ENCODE measurements around the gene MAST4.

MAST4 gene

DNA sequence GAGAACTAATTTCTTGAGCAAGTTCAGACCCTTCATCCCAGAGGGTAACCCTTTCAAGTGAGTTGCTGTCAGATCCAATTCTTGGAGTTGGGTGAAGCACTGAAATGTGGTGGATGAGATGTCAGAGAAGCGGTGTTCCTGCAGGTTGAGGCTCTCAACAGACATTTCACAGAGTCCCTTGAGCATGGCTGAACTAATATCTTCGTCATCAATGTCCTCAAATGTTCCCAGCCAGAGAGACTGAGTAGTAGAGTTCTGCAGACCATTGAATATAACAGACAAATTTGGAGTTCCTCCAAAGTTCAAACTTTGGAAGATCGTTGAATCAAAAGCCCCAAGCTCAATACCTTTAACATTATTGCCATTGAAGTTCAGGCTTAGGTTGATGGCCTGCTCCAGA lies 587.7 kb downstream of the MAST4 start:
- no peak overlapping the region for H3K27ac ChIP-seq

DNA sequence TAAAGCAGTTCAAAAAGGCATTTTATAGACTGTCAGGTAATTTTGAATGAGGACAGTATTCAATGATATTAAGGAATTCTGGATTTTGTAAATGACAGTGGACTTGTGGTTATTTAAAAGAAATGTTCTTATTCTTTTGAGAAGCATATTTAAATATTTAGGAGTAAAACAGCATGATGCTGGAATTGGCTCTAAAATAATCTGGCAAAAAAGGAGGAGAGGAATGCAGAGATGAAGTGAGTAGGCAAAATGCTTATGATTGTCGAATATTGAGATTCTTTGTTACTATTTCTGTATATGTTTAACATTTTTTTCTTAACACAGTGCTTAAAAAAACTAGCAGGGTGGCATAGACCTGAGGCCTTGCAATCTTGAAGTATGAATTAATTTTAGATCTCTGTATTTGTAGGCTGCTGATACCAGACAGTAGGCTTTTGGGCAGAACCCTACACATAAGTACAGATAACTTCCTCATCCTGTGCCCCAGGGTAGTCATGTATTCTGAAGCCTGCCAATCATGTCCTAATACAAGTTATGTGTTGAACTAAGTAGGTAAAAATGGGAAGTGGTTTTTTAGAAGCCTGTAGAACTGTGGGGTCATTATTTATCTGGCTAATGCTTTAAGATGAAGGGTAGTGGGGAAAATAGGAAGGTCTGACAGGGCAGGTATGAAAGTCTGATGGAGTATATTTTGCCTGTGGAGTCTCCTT lies 591.0 kb downstream of the MAST4 start:
- H3K27ac ChIP-seq, result no peak overlapping the region
- DNase-seq (ENCODE audit: low read depth, low spot score), result no peak

More for the DNA sequence above, 587.7 kb downstream of the MAST4 start:
- no peak for DNase-seq (ENCODE audit: low read depth, low spot score)

DNA sequence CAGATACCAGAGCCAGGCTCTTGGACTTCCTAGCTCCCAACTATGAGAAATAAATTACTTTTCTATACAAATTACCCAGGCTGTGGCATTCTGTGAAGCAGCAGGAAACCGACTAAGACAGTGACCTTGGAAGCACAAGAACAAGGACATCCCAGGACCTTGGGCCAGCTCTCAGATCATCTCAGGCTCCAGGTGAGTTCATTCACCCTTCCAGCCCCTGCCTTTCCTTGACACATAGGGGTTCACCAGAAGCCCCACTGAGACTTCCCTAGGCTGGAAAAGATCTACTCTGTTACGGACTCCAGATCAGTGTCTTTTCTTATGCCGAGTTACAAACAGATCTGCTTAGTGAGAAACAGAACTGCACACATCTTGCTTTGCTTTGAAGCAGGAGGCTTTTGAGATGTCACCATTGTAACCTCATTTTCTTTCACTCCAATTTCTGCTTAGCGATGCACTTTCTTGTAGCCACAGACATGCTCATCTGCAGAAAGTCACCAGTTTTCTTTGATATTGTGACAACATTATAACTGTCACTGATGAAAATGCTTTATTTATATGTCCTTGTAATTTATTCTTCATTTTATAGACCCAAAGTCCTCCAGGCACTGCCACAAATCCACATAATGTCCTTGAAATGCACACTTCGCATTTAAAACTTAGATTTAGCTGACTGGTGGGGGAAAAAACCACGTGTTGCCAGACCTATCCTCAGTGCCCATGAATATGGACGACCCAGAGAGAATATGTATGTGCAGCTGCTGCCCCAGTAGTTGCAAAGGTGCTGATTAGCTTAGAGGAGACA lies 592.3 kb downstream of the MAST4 start:
- no peak for DNase-seq (ENCODE audit: low read depth, low spot score)
- H3K27ac ChIP-seq, result no peak overlapping the region

DNA sequence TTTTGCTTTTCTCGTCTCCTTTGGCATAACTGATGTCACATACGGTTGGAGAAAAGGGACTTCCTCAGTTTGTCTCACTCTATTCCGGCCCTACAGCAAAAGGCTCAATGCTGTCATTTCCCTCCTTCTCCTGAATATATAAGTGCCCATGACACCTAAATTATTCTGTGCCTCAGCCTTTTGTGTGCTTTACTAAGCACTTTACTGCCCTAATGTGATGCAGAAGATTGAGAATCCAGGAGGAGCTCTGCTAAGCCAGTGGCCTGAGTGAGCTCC lies 592.8 kb downstream of the MAST4 start:
- no peak for DNase-seq (ENCODE audit: low read depth, low spot score)
- H3K27ac ChIP-seq, result no peak overlapping the region

DNA sequence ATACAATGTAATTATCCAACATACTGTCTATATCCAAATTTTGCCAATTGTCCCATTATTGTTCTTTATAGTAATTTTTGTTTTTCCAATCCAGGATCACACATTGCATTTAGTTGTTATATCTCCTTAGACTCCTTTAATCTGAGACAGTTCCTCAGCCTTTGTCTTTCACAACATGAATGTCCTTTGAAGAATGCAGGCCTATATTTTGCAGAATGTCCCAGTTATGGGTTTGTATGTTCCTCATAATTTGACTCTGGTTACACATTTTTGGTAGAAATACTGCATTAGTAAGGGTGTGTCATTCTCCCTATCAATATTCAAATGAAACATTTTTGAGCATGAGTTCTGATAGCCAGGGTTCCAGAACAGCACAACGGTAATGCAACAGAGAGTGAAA lies 593.7 kb downstream of the MAST4 start:
- no peak overlapping the region for H3K27ac ChIP-seq
- no peak for DNase-seq (ENCODE audit: low read depth, low spot score)

DNA sequence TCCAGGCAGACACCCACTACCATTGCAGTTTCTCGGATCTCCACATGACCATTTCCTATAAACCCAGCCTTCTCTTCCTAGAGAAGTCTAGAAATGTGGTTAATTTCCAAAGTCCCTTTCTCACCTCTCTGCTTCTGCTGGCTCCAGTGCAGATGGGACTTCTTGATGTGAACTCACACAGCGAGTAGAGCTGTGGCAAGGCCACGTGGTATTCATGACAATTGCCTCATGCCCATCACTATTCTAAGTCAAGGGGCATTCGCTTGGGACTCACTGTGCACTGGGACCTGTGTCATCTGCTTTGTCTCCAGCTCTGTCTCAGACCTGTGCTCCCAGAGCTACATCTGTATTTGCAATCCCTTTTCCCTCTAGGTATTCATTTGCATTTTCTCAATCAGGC lies 594.2 kb downstream of the MAST4 start:
- H3K27ac ChIP-seq, result no peak overlapping the region
- DNase-seq (ENCODE audit: low read depth, low spot score), result no peak

DNA sequence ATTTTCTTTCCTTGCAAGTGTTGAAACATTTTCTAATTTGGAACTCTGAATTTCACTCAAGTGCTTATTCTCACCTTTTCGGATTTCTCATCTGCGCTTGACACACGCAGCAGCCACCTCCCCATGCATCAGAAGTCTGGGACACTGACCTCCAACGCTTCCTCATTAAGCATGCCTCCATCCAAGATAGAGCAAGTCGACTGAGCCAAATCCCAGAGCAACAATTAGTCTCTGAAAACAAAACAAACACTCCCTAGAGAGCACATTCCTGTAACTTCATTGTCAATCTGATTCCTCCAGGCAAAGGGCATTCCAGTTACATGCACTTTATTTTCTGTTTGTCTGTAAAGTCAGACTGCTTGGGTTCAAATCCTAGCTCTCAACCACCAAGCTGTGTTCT lies 594.7 kb downstream of the MAST4 start:
- H3K27ac ChIP-seq, result no peak overlapping the region
- DNase-seq (ENCODE audit: low read depth, low spot score), result no peak

DNA sequence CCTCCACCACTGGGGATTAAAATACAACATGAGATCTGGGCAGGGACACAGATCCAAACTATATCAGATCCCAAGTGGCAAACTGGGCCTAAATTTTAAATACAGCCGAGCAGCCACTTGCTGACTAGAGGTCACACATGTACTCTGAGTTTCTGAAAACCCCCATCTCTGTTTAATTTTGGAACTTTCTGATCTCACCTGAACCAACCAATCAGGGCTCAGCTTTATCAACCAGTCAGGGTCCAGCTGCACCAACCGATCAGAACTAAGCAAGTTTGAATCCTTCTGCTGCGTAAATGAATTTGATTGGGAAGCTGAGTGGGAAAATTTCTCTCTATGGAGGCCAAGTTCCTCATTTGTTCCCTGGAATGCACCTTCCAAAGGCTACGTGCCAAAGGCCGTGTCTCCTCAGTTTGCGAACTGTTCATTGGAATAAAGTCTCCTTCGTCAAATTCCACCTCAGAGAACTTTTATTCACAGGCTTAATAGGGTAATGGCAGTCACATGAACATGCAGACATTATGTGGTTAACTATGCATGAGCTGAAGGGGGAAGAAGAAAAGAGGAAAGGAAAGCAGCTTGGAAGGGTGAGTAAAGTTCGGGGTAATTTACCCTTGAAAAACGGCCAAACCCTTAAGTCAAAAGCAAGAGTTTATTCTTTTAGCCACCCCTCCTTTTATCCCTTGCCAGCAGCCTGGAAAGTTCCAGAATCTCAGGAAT lies 596.7 kb downstream of the MAST4 start:
- no peak for DNase-seq (ENCODE audit: low read depth, low spot score)
- H3K27ac ChIP-seq, result no peak overlapping the region

DNA sequence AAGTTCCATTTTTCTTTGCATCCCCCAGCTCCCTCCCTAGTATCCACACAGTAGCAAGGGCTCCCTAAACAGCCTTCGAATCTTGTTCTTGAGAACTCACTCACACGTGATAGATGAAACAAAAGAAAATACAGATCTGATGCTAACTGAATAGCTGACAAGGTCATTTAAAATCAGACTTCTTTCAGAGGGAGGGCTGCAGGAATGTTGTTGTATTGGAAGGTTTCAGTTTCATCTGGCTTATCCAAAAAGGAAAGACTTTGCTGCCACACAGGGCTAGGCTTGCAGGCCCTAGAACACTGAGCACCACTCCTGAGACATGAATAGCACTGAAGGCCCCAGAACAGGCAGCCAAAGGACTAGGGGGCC lies 597.2 kb downstream of the MAST4 start:
- no peak overlapping the region for H3K27ac ChIP-seq
- no peak for DNase-seq (ENCODE audit: low read depth, low spot score)

DNA sequence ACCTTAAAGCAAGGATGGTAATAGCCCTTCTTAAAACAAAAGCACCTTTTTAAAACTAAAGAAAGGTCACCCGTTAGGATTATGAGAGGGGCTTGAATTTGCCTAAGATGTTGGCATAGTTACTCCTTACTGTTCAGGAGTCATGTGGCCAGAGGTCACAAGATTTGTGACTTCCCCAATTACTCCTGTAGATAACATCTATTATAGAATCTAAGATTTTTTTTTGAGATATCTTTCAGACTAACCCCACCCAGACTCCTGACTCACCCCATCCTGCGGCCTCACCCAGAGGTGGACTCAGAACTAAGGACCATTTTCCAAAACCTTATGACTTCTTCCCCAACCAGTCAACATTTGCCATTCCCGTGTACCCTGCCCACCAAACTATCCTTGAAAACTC lies 598.0 kb downstream of the MAST4 start:
- no peak for DNase-seq (ENCODE audit: low read depth, low spot score)

DNA sequence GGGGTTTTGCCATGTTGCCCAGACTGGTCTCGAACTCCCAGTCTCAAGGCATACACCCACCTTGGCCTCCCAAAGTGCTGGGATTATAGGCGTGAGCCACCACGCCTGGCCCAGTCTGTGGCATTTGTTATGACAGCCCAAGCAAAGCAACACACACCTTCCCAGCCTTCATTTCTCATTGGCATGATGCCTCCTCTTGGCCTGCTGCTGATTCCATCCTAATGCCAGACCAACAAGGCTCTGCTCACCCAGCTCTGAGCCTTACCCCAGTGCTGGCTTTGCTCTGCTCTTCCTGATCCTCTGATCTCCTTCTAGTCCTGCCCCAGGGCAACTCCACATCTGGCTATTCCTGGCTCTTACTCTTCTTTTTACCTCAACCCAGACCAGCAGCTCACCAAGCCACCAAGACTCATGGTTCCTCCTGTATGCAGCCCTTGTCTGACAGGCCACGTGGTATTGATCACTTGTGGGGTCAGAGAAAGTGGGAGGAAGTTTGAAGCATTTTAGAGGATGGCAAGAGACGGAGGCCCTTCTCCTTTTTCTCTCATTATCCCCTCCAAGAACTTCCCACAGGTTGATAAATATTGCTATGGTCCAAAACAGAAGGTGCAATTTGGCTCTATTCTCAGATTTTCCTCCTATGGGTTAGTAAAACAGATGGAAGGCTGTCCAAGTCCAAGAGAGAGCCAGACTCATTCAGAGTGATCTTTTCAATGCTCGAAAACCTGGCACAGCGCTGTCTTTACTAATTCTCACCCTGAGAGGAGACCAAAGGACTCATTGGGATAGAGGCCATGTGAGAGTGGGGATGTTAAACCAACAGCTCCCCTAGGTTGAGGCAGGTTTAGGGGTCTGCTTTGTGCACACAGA lies 599.4 kb downstream of the MAST4 start:
- H3K27ac ChIP-seq, result no peak overlapping the region
- no peak for DNase-seq (ENCODE audit: low read depth, low spot score)

More for the DNA sequence above, 598.0 kb downstream of the MAST4 start:
- H3K27ac ChIP-seq, result no peak overlapping the region

DNA sequence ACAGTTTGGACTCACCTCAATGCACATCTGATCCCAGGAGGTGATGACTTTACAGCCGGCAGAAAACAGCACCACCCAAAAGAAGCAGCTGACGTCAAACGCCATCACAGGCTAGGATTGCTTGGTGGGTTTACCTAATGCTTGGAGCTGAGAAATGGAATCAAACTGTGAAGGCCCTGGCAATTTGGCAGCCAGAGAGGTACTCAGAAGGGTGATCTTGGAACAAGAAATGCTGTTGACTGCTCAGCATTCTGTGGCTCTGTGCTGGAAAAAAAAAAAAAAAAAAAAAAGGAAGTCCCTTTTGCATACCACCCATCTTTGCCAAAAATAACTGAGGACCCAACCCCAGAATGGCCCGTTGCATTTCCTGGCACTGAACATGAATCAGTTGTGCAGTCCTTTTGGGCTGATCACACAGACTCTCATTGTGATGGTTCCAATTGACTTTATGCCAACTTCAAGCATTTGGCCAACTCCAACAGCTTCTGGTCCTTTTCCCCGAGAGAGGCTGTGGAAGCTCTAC lies 600.4 kb downstream of the MAST4 start, which contains the start of gene CD180:
CD180 (minus strand) TSS at position 263 of the 523 bp plus-strand sequence; CDS start at position 105, 158 bp downstream.
- DNase-seq (ENCODE audit: low read depth, low spot score), result no peak
- no peak within 1 kb of the TSS for H3K27ac ChIP-seq

DNA sequence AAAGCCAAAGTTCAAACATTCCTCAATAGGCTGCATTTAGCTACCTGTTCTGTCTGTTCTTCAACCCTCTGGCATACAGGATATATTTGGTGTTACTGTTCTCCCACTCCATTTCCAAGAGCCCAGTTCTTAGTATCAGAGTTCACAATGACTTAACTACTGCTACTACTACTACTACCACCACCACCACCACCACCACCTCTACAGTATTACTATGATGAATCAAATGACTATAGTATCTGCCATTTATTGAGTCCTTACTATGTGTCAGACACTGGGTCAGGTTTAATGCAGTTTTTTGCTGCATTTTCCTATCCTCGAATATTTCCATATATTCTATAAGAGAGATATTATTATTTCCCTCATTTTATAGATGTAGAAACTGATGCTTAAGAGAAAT lies 601.3 kb downstream of the MAST4 start:
- no peak overlapping the region for H3K27ac ChIP-seq
- no peak for DNase-seq (ENCODE audit: low read depth, low spot score)

DNA sequence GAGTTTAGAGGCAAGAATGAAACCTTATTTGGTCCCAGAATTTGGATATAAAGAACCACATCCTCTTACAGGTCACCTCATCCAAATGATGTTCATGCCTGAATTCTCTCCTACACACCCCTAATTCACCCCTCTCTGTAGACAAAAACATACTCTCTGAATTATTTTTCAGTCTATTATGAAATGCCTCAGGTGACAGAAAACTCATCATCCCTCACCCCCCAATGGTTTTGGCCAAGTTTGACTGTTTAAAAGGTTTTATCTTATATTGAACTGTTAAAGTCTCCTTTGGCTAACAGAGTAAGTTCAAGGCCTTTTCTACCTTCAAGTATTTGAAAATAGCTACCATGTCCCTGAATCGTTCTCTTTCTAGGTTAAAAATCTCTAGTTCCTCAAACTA lies 602.7 kb downstream of the MAST4 start:
- DNase-seq (ENCODE audit: low read depth, low spot score), result no peak
- H3K27ac ChIP-seq, result no peak overlapping the region

DNA sequence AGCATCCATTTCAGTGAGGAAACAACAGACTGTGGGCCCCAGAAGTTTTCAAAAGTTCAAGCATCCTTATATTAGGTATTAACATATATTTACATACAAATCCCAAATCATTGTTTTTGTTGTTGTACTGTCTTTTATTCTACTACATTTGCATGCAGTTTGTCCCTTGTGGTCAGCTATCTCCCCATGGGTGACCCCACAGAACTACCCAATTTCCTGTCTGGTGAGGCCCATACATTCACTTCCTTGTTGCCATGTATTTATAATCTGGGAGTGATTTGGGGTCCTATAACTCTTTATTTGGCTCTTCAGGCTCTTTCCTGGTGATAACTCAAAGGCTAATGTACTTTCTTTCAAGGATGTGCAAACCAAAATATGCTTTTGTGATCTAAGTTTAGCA lies 603.7 kb downstream of the MAST4 start:
- DNase-seq (ENCODE audit: low read depth, low spot score), result no peak
- H3K27ac ChIP-seq, result no peak overlapping the region

DNA sequence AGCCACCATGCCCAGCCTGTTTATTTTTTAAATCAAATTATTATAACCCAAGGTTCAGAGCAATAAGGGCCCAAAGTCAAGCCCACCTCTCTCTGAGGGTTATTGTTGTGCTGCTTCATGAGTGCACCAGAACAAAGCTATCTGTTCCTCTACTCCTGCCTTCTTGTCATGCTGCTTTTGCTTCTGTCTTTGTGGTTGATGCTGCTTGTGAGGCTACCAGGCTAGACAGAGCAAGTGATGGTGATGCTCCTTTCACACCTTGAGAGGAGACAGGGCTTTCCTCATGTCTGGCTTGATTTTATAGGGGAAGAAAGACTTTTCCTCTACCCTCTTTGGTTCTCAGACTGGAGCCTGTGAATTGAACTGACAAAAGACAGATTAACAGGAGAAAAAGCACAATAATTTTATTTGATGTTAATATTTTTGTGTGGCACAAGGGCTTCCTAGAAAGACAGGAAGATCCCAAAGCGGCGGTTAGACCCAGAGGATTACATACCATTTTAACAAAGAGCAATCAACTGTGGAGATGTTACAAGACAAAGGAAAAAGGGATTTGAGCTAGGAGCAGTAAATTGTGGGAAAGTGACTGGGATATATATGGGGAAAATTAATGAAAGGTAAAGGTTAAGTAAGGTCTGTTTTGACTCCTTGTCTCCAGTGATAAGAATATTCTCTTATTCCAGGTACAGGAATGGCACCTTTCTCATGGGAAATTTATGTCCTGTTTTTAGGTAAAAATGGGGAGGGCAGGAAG lies 604.8 kb downstream of the MAST4 start:
- H3K27ac ChIP-seq, result no peak overlapping the region
- DNase-seq (ENCODE audit: low read depth, low spot score), result no peak

DNA sequence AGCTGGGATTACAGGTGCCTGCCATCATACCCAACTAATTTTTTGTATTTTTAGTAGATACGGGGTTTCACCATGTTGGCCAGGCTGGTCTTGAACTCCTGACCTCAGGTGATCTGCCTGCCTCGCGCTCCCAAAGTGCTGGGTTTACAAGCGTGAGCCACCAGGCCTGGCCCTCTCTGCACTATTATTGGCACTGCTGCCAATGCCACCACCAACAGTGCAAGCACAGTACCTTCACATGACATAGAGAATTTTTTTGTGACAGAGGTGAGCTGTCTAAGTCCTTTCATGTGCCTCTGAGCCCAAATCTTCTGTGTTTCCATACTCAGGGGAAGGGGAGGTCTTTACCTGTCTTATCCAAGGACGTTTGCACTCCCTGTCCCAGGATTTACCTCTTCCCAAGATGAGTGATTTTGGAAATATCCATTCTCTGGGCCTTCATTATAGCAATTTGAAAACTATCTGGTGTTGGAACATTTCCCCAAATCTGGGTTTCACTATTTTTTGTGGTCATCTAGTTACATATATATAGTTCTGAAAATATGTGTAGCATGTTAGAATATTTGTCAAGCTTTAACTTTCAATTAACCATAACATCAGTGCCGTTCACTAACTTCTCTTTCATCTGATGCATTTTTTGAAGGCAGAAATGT lies 605.8 kb downstream of the MAST4 start:
- no peak overlapping the region for H3K27ac ChIP-seq
- DNase-seq (ENCODE audit: low read depth, low spot score), result no peak

DNA sequence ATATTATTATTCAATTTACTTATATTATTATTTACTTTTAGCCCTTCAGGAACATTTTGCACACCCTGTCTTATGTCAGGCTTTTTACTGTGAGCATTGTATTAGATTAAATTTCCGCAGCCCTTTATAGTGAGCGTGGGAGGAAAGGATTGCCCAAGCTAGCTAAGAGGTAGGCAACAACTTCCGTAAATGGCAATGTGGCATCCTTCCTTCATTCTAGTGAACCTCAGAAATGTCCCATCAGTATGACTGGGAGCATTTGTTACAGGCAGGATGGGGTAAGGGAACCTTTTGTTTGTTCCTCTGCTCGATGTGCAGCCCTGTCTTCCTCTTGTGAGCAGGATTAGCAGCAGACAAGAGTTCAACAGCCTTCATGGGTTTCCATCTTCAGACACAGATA lies 606.6 kb downstream of the MAST4 start:
- no peak for DNase-seq (ENCODE audit: low read depth, low spot score)
- H3K27ac ChIP-seq, result no peak overlapping the region

DNA sequence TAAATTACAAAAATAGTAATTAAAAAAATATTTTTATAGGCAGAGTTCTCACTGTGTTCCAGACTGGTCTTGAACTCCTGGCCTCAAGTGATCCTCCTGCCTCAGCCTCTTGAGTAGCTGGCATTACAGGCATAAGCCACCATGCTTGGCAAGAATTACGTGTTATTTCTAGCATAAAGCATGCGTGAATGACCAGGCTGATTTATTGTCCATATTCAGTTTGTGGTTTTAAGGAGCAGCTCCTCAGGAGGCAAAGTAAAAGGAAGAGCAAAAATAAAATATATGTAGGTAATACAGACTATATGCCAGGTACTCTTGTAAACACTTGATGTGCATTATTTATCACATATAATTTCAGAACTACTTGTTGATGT lies 607.5 kb downstream of the MAST4 start:
- no peak overlapping the region for H3K27ac ChIP-seq
- no peak for DNase-seq (ENCODE audit: low read depth, low spot score)
